Gastroesophageal sphincter (tissue), 4 donors: ENCODE measurements around the gene TENM3. TPM values are rescaled to one million over a fixed set of nuclear protein-coding genes. Genes with fewer than 3 reads are reported as not detected.
"Not testable (repeated sequence)": the region's sequence is repeated elsewhere in the genome, so short reads cannot be mapped to it uniquely, and the experiment has no call there.

Experiments
- ATAC-seq: fragments of 150-250 bp; one replicate; pipeline ENCODE4 v1.9.1; 2016; ENCODE audit warnings: mild to moderate bottlenecking, moderate library complexity
- H3K27ac ChIP-seq, 4 donors: fragments of 200-600 bp; sonication (generic) in 3 of 4; 1 replicate in 3 of 4; 2 replicates in 1 of 4; pipeline ENCODE4 v1.5.1; 2016 to 2019
- H3K27me3 ChIP-seq: fragments of 200-600 bp; sonication (generic); one replicate; pipeline ENCODE4 v1.5.1; 2019
- H3K36me3 ChIP-seq, 2 donors: fragments of 200-600 bp; sonication (generic); one replicate each; pipeline ENCODE4 v1.5.1; 2019; ENCODE audit warnings: control low read depth in 1 of 2
- H3K4me1 ChIP-seq, 3 donors: fragments of 200-600 bp; sonication (generic); 1 replicate in 2 of 3; 2 replicates in 1 of 3; pipeline ENCODE4 v1.5.1; 2016 to 2019; ENCODE audit warnings: control low read depth in 2 of 3
- H3K4me3 ChIP-seq, 2 donors: fragments of 200-600 bp; sonication (generic); one replicate each; pipeline ENCODE4 v1.5.1; 2019; ENCODE audit warnings: mild to moderate bottlenecking in 1 of 2, moderate library complexity in 1 of 2
- H3K9me3 ChIP-seq, 3 donors: fragments of 200-600 bp; sonication (generic); one replicate each; pipeline ENCODE4 v1.5.1; 2017 to 2019; ENCODE audit warnings: control low read depth in 2 of 3
- CTCF ChIP-seq, 4 experiments: fragments of 200-600 bp in 2 of 4; fragments of 450-650 bp in 2 of 4; sonication (generic) in 1 of 4; IDR thresholded peaks; one replicate each; pipeline ENCODE4 v1.5.1; 2017 to 2019; ENCODE audit warnings: antibody characterized with exemption in 4 of 4, mild to moderate bottlenecking in 2 of 4, moderate library complexity in 2 of 4
- EP300 ChIP-seq: sonication (generic); formaldehyde crosslinking; IDR thresholded peaks from one replicate; pipeline ENCODE4 v1.6.1; 2017; ENCODE audit warnings: antibody characterized with exemption, mild to moderate bottlenecking
- POLR2A ChIP-seq, 2 donors: fragments of 450-650 bp; IDR thresholded peaks; one replicate each; pipeline ENCODE4 v1.6.1; 2017; ENCODE audit warnings: antibody characterized with exemption in 2 of 2, mild to moderate bottlenecking in 2 of 2, moderate library complexity in 1 of 2
- POLR2AphosphoS5 ChIP-seq: sonication (generic); formaldehyde crosslinking; IDR thresholded peaks from one replicate; pipeline ENCODE4 v1.6.1; 2017; ENCODE audit warnings: antibody characterized with exemption
- WGBS, 2 donors: methylation state at CpG; one replicate each; pipeline ENCODE4 v1.1.5; 2018; ENCODE audit warnings: low coverage in 1 of 2; 5-methylcytosine and 5-hydroxymethylcytosine counted together
- total RNA-seq, 4 donors: library from RNA; depleted of rRNA; stranded (reverse); fragments of >200 nt; gene quantifications; one replicate each; pipeline ENCODE4 v1.1.0, GENCODE V29; 2016

The TENM3 gene
- total RNA-seq, result 10 to 100 TPM in 2 of 4 donors, 1 to 10 TPM in 2; 8.2 to 39.9 (median 15.8) TPM

- H3K4me1 ChIP-seq, H3K9me3 ChIP-seq, H3K27me3 ChIP-seq, H3K4me3 ChIP-seq, H3K36me3 ChIP-seq, H3K27ac ChIP-seq, ATAC-seq: not testable (repeated sequence)
- WGBS, 2 donors, result 91% methylated on average over 7 of the region's 8 CpGs; no CpG with 5 or more reads in 1 of the 2 donors
These were observed at the start of gene TENM3 for GRCh38 chr4:182243204-182243603. TSS of gene TENM3 (plus strand) at chr4:182243402. CDS start at chr4:182324021, 80,619 bp downstream.

GRCh38 chr4:182194091-182194824, 48.9 kb upstream of the TENM3 start:
- WGBS, 2 donors, result 57 to 62% methylated on average over 12 to 15 of the region's 15 CpGs
- no peaks in the 10 kb centered on the region for H3K4me1 ChIP-seq
- H3K4me3 ChIP-seq, result no peak overlapping the region
- no peak overlapping the region for H3K27ac ChIP-seq
- H3K27me3 ChIP-seq, result no peaks in the 10 kb centered on the region
- H3K36me3 ChIP-seq, result no peaks in the 10 kb centered on the region
- no peak for ATAC-seq
- no peaks in the 10 kb centered on the region for H3K9me3 ChIP-seq
- TF ChIP-seq POLR2AphosphoS5 (no peak), EP300 (no peak), POLR2A (IDR thresholded peaks at IDR 0.05) (no peak), CTCF (IDR thresholded peaks at IDR 0.05) (no peak)

GRCh38 chr4:182197611-182198010, 45.6 kb upstream of the TENM3 start:
- 100% methylated on average over 7 of the region's 9 CpGs; no CpG with 5 or more reads in 1 of the 2 donors for WGBS, 2 donors
- no peak for ATAC-seq
- Histone ChIP-seq H3K4me3 (no peak overlapping the region), H3K27ac (no peak overlapping the region), H3K4me1 (no peaks in the 10 kb centered on the region), H3K36me3 (no peaks in the 10 kb centered on the region), H3K27me3 (no peaks in the 10 kb centered on the region), H3K9me3 (no peaks in the 10 kb centered on the region)
- TF ChIP-seq EP300 (no peak), CTCF (IDR thresholded peaks at IDR 0.05) (no peak), POLR2AphosphoS5 (no peak), POLR2A (IDR thresholded peaks at IDR 0.05) (no peak)

GRCh38 chr4:182201871-182202270, 41.3 kb upstream of the TENM3 start:
- Histone ChIP-seq H3K4me1 (peaks cover 0 to 1% (median 0%) of the 10 kb centered on the region in 3 donors), H3K9me3 (no peaks in the 10 kb centered on the region), H3K4me3 (no peak overlapping the region), H3K27me3 (no peaks in the 10 kb centered on the region), H3K36me3 (no peaks in the 10 kb centered on the region), H3K27ac (no peak overlapping the region)
- 24 to 52% methylated on average over 3 of the region's 3 CpGs for WGBS, 2 donors
- TF ChIP-seq POLR2A (IDR thresholded peaks at IDR 0.05), result no peak
- no peak for TF ChIP-seq CTCF (IDR thresholded peaks at IDR 0.05)
- TF ChIP-seq EP300, result no peak
- TF ChIP-seq POLR2AphosphoS5, result no peak
- no peak for ATAC-seq

- Histone ChIP-seq H3K9me3 (no peaks in the 10 kb centered on the region), H3K4me1 (peaks cover 0 to 9% (median 0%) of the 10 kb centered on the region in 3 donors), H3K27me3 (no peaks in the 10 kb centered on the region), H3K4me3 (no peak overlapping the region), H3K36me3 (no peaks in the 10 kb centered on the region), H3K27ac (no peak overlapping the region)
- ATAC-seq, result no peak
- TF ChIP-seq POLR2AphosphoS5 (no peak), EP300 (no peak), POLR2A (IDR thresholded peaks at IDR 0.05) (no peak), CTCF (IDR thresholded peaks at IDR 0.05) (no peak)
- 80% methylated on average over 1 of the region's 8 CpGs; no CpG with 5 or more reads in 1 of the 2 donors for WGBS, 2 donors
These were observed 40.6 kb upstream of the TENM3 start for GRCh38 chr4:182202650-182203049.
